Measurements from ENCODE around the gene RAPGEF6. TPM values are rescaled to one million over a fixed set of nuclear protein-coding genes. Genes with fewer than 3 reads are reported as not detected.
"Not testable (repeated sequence)": the region's sequence is repeated elsewhere in the genome, so short reads cannot be mapped to it uniquely, and the experiment has no call there.

The RAPGEF6 gene
- total and polyA plus RNA-seq, 12 donors: 1.5 to 16.3 (median 10.9) TPM

DNA sequence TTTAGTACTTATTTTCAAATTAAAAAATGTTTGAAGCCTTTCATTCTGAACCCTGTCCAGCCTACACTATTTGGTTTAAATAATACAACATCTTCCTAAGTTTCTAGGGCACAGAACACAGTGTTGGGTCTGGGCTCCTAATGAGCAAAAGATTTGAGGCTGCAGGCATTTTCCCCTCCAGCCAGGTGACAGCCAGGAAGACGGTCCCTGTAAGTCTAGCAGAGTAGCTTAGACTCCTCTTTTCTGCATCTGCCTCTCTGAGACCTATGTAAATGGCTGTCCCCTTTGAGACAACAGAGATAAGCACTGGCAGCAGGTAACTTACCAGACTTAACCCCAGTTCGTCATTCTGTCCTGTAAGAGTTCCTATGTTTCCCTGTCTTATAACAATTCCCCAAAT is 229.4 kb downstream of the RAPGEF6 start:
- ATAC-seq (no peak), DNase-seq (no peak)
- intact Hi-C loops (cut with DNase I): loop anchor here in 2 of 10 donors (10.0 kb wide), 2 partner anchors 131 to 241 kb away; partner anchors contain the start of gene HINT1 (in 1 of the 2)
- H3K27ac ChIP-seq: no peak overlapping the region
- H3K4me1 ChIP-seq: no peaks in the 10 kb centered on the region
- TF ChIP-seq, protein P1, sequence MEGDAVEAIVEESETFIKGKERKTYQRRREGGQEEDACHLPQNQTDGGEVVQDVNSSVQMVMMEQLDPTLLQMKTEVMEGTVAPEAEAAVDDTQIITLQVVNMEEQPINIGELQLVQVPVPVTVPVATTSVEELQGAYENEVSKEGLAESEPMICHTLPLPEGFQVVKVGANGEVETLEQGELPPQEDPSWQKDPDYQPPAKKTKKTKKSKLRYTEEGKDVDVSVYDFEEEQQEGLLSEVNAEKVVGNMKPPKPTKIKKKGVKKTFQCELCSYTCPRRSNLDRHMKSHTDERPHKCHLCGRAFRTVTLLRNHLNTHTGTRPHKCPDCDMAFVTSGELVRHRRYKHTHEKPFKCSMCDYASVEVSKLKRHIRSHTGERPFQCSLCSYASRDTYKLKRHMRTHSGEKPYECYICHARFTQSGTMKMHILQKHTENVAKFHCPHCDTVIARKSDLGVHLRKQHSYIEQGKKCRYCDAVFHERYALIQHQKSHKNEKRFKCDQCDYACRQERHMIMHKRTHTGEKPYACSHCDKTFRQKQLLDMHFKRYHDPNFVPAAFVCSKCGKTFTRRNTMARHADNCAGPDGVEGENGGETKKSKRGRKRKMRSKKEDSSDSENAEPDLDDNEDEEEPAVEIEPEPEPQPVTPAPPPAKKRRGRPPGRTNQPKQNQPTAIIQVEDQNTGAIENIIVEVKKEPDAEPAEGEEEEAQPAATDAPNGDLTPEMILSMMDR (IDR thresholded peaks at IDR 0.05): no peak
- H3K27me3 ChIP-seq: no peaks in the 10 kb centered on the region
- WGBS, 2 donors: 87 to 96% methylated on average over 2 of the region's 2 CpGs
- H3K9me3 ChIP-seq: peaks cover 0 to 29% (median 10%) of the 10 kb centered on the region in 11 donors
- no peak overlapping the region for H3K4me3 ChIP-seq
- H3K36me3 ChIP-seq: peaks cover 0 to 78% (median 11%) of the 10 kb centered on the region in 9 donors

DNA sequence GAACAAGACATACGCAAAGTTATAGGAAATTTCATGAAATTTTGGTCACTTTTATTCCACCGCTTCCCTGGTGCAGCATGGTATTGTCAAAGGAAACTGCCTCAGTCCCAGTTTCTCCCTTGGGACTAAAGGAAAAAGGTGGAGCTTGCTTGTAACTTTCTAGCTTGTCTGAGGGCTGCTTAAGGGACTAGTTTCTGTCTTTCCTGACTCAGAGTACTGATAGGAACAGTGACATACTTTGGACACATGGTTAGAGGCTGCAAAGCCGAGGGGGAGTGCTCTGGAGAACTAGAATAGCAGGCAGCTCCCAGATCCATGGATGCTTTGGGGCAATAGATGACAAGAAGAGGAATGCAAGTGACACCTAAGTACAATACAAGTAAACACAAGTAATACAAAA is 234.4 kb downstream of the RAPGEF6 start:
- peaks cover 0 to 29% (median 10%) of the 10 kb centered on the region in 11 donors for H3K9me3 ChIP-seq
- H3K4me1 ChIP-seq: no peaks in the 10 kb centered on the region
- H3K27me3 ChIP-seq: no peaks in the 10 kb centered on the region
- no peak overlapping the region for H3K27ac ChIP-seq
- DNase-seq (no peak), ATAC-seq (no peak)
- WGBS, 2 donors: 91 to 97% methylated on average over 3 of the region's 3 CpGs
- H3K4me3 ChIP-seq: no peak overlapping the region
- H3K36me3 ChIP-seq: peaks cover 0 to 81% (median 9%) of the 10 kb centered on the region in 9 donors
- TF ChIP-seq, protein P1 (IDR thresholded peaks at IDR 0.05): no peak
- intact Hi-C loops (cut with DNase I): loop anchor here in 2 of 10 donors (10.0 kb wide), 2 partner anchors 126 to 236 kb away; partner anchors contain the start of gene HINT1 (in 1 of the 2)

DNA sequence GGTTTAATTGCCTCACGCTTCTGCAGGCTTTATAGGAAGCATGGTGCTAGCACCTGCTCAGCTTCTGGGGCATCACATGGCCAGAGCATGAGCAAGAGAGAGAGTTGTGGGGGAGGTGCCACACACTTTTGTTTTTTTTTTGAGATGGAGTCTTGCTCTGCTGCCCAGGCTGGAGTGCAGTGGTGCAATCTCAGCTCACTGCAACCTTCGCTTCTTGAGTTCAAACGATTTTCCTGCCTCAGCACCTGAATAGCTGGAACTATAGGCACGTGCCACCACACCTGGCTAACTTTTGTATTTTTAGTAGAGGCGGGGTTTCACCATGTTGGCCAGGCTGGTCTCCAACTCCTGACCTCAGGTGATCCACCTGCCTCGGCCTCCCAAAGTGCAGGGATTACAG is 236.0 kb downstream of the RAPGEF6 start:
- H3K27me3 ChIP-seq, ATAC-seq, H3K4me1 ChIP-seq, H3K4me3 ChIP-seq, DNase-seq, H3K27ac ChIP-seq: not testable (repeated sequence)
- Histone ChIP-seq H3K9me3 (peaks cover 0 to 29% (median 10%) of the 10 kb centered on the region in 11 donors), H3K36me3 (peaks cover 0 to 80% (median 9%) of the 10 kb centered on the region in 9 donors)
- 98 to 99% methylated on average over 6 of the region's 6 CpGs for WGBS, 2 donors
- intact Hi-C loops (cut with DNase I): loop anchor here in 1 of 10 donors (10.0 kb wide), 1 partner anchor 134 kb away; the partner anchor contains the start of gene CDC42SE2

DNA sequence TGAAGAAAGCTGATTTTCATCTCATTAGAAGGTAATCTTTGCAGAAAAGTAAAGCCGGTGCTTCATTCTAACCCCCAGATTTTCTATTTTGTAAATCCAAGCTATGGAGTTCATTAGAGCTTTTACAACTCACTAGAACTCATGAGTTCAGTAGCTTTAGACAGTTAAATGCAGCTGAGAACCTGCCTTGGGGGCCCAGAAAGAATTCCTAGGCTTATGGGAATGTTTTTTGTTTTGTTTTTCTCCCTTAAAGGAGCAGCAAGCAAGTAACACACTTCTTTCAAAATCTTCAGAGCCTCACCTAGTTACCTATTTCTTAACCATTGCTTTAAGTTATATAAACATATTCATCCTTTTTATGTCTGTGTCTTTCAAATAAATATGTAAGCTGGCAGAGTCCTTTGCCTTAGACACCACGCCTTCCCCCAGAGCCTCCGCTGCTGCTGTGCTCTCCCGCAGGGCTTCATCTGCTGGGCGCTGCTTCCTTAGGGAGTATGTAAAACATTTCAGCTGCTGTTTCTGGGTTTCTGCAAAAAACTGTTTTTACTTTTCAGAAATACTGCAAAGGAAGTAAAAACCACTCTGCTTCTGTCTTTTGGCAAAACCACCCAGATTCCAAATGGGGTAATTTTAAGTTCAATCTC is 238.3 kb downstream of the RAPGEF6 start:
- H3K27ac ChIP-seq: no peak overlapping the region
- H3K4me1 ChIP-seq: peaks cover 0 to 15% (median 3%) of the 10 kb centered on the region in 9 donors
- H3K36me3 ChIP-seq: peaks cover 0 to 84% (median 0%) of the 10 kb centered on the region in 9 donors
- ATAC-seq: no peak
- intact Hi-C loops (cut with DNase I): loop anchor here in 1 of 10 donors (10.0 kb wide), 1 partner anchor 132 kb away; the partner anchor contains the start of gene CDC42SE2
- TF ChIP-seq, protein P1 (IDR thresholded peaks at IDR 0.05): no peak
- DNase-seq: no peak
- H3K4me3 ChIP-seq: no peak overlapping the region
- 88 to 89% methylated on average over 5 of the region's 5 CpGs for WGBS, 2 donors
- H3K9me3 ChIP-seq: peaks cover 0 to 7% (median 3%) of the 10 kb centered on the region in 11 donors
- H3K27me3 ChIP-seq: no peaks in the 10 kb centered on the region

DNA sequence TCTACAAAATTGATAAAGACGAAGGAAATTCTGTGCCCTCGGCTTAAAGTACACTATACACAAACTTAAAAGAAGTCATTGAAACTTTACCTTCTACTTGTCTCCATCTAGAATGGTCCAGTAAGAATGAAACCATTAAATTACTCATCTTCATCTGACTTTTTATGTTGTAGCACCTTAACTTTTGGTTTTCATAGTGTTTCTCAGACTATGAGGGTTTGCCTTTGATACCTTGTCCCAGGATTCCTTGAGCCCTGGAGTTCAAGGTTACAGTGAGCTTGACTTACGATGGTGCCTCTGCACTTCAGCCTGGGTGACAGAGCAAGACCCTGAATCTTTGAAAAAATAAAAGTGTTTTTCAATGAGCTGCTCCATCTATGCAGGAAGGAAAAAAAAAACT is 239.0 kb downstream of the RAPGEF6 start:
- Histone ChIP-seq H3K27me3 (no peaks in the 10 kb centered on the region), H3K27ac (no peak overlapping the region), H3K9me3 (no peaks in the 10 kb centered on the region), H3K36me3 (peaks cover 0 to 86% (median 0%) of the 10 kb centered on the region in 9 donors), H3K4me3 (no peak overlapping the region), H3K4me1 (peaks cover 0 to 15% (median 3%) of the 10 kb centered on the region in 9 donors)
- DNase-seq (no peak), ATAC-seq (no peak)
- WGBS, 2 donors: 94 to 98% methylated on average over 3 of the region's 3 CpGs
- intact Hi-C loops (cut with DNase I): loop anchor here in 1 of 10 donors (10.0 kb wide), 1 partner anchor 131 kb away; the partner anchor contains the start of gene CDC42SE2
- TF ChIP-seq, protein P1 (IDR thresholded peaks at IDR 0.05): no peak

Measured in heart right ventricle (tissue), 16 donors.